HEK293 (cell line): ENCODE results near the gene NOS1AP.

Experiments
- BCL11A ChIP-seq: fragments of 450-650 bp; formaldehyde crosslinking; IDR thresholded peaks from 2 replicates; pipeline ENCODE4 v1.5.1; 2016; ENCODE audit warnings: low read depth, missing biosample characterization, missing genetic modification characterization
- CTCF ChIP-seq: fragments of 450-650 bp; formaldehyde crosslinking; IDR thresholded peaks from 2 replicates; pipeline ENCODE4 v1.5.1; 2016; ENCODE audit warnings: missing biosample characterization, missing genetic modification characterization
- REST ChIP-seq: fragments of 450-650 bp; formaldehyde crosslinking; IDR thresholded peaks from 2 replicates; pipeline ENCODE4 v1.5.1; 2016; ENCODE audit warnings: missing biosample characterization, missing genetic modification characterization
- SCRT2 ChIP-seq: fragments of 450-650 bp; formaldehyde crosslinking; IDR thresholded peaks from 2 replicates; pipeline ENCODE4 v1.5.1; 2016; ENCODE audit warnings: missing biosample characterization, missing genetic modification characterization
- ZBTB21 ChIP-seq: fragments of 450-650 bp; formaldehyde crosslinking; IDR thresholded peaks from 2 replicates; pipeline ENCODE4 v1.5.1; 2017; ENCODE audit warnings: missing biosample characterization, missing genetic modification characterization
- ZBTB44 ChIP-seq: fragments of 450-650 bp; IDR thresholded peaks from 2 replicates; pipeline ENCODE4 v1.5.1; 2018; ENCODE audit warnings: missing biosample characterization, mild to moderate bottlenecking, missing genetic modification characterization
- ZBTB8A ChIP-seq: fragments of 450-650 bp; formaldehyde crosslinking; IDR thresholded peaks from 2 replicates; pipeline ENCODE4 v1.5.1; 2016; ENCODE audit warnings: missing biosample characterization, missing genetic modification characterization
- ZNF148 ChIP-seq: fragments of 450-650 bp; formaldehyde crosslinking; IDR thresholded peaks from 2 replicates; pipeline ENCODE4 v1.5.0; 2017; ENCODE audit warnings: missing biosample characterization, missing genetic modification characterization, borderline replicate concordance
- ZNF324 ChIP-seq: fragments of 450-650 bp; formaldehyde crosslinking; IDR thresholded peaks from 2 replicates; pipeline ENCODE4 v1.5.1; 2016; ENCODE audit warnings: missing biosample characterization, missing genetic modification characterization
- ZNF354C ChIP-seq: fragments of 450-650 bp; formaldehyde crosslinking; IDR thresholded peaks from 2 replicates; pipeline ENCODE4 v1.5.1; 2016; ENCODE audit warnings: missing biosample characterization, missing genetic modification characterization, low read depth, borderline replicate concordance
- ZNF530 ChIP-seq: fragments of 450-650 bp; formaldehyde crosslinking; IDR thresholded peaks from 2 replicates; pipeline ENCODE4 v1.5.1; 2016; ENCODE audit warnings: low read depth, missing biosample characterization, missing genetic modification characterization
- ZNF639 ChIP-seq: fragments of 450-650 bp; formaldehyde crosslinking; IDR thresholded peaks from 2 replicates; pipeline ENCODE4 v1.5.1; 2016; ENCODE audit warnings: missing biosample characterization, missing genetic modification characterization
- ZNF791 ChIP-seq: fragments of 450-650 bp; formaldehyde crosslinking; IDR thresholded peaks from 2 replicates; pipeline ENCODE4 v1.5.1; 2016; ENCODE audit warnings: missing biosample characterization, missing genetic modification characterization

GRCh38 chr1:162250004-162250730, 180.7 kb downstream of the NOS1AP start:
- TF ChIP-seq SCRT2 (tag by site-specific recombination), result no peak
- TF ChIP-seq ZBTB44 (tag by site-specific recombination), result no peak
- TF ChIP-seq ZNF354C (tag by site-specific recombination), result no peak
- TF ChIP-seq ZNF639 (tag by site-specific recombination), result no peak
- no peak for TF ChIP-seq ZBTB8A (tag by site-specific recombination)
- no peak for TF ChIP-seq CTCF (tag by site-specific recombination)
- no peak for TF ChIP-seq ZNF148 (tag by site-specific recombination)
- TF ChIP-seq ZNF530 (tag by site-specific recombination), result no peak
- TF ChIP-seq BCL11A (tag by site-specific recombination), result no peak
- TF ChIP-seq REST, result no peak
- TF ChIP-seq ZNF324, result no peak
- no peak for TF ChIP-seq ZNF791 (tag by site-specific recombination)
- no peak for TF ChIP-seq ZBTB21 (tag by site-specific recombination)
